A549 (cell line): ENCODE results near the gene UMAD1. TPM values are rescaled to one million over a fixed set of nuclear protein-coding genes. Genes with fewer than 3 reads are reported as not detected.

Source experiments
- CBX8 ChIP-seq: fragments of 200-600 bp; sonication (generic); IDR thresholded peaks from 2 replicates; pipeline ENCODE4 v1.6.1; 2016
- EHF ChIP-seq: fragments of 250-450 bp; sonication (Bioruptor Pico); IDR thresholded peaks from 2 replicates; pipeline ENCODE4 v1.5.0; 2020; ENCODE audit warnings: mild to moderate bottlenecking
- EHMT2 ChIP-seq: fragments of 200-600 bp; sonication (generic); IDR thresholded peaks from 2 replicates; pipeline ENCODE4 v1.6.1; 2016; ENCODE audit warnings: antibody characterized with exemption, low read depth, mild to moderate bottlenecking, moderate library complexity
- EP300 ChIP-seq, 2 experiments: fragments of >200 bp; sonication (Bioruptor Twin); formaldehyde crosslinking; IDR thresholded peaks; 2 replicates in 1 of 2; 3 replicates in 1 of 2; pipeline ENCODE4 v1.6.1; 2016 to 2017
- FOSL2 ChIP-seq, 2 experiments: fragments of 450-650 bp in 1 of 2; fragments of >200 bp in 1 of 2; sonication (Bioruptor Twin) in 1 of 2; formaldehyde crosslinking; IDR thresholded peaks; 2 replicates each; pipeline versions ENCODE4 v1.5.0 to v1.6.1; 2016 to 2020; ENCODE audit warnings: mild to moderate bottlenecking in 1 of 2, moderate library complexity in 1 of 2
- HOXB13 ChIP-seq: fragments of 250-450 bp; sonication (Bioruptor Pico); IDR thresholded peaks from 2 replicates; pipeline ENCODE4 v1.5.0; 2020; ENCODE audit warnings: low read depth, mild to moderate bottlenecking, moderate library complexity
- HOXB5 ChIP-seq: fragments of 250-450 bp; sonication (Bioruptor Pico); IDR thresholded peaks from 2 replicates; pipeline ENCODE4 v1.5.0; 2020; ENCODE audit warnings: mild to moderate bottlenecking, moderate library complexity
- KDM1A ChIP-seq: fragments of 200-600 bp; sonication (generic); IDR thresholded peaks from 2 replicates; pipeline ENCODE4 v1.6.1; 2016; ENCODE audit warnings: low read depth, mild to moderate bottlenecking
- PHF8 ChIP-seq: fragments of 200-600 bp; sonication (generic); IDR thresholded peaks from 2 replicates; pipeline ENCODE4 v1.6.1; 2016; ENCODE audit warnings: low read depth, mild to moderate bottlenecking, antibody characterized with exemption, moderate library complexity, borderline replicate concordance
- RAD21 ChIP-seq, 2 experiments: fragments of >200 bp in 1 of 2; sonication (Bioruptor Twin) in 1 of 2; formaldehyde crosslinking in 1 of 2; IDR thresholded peaks in 1 of 2; conservative IDR thresholded peaks in 1 of 2; 2 replicates in 1 of 2; 3 replicates in 1 of 2; pipeline ENCODE4 v1.6.1; 2012 to 2018; ENCODE audit warnings: inconsistent platforms in 1 of 2
- RARB ChIP-seq: fragments of 250-450 bp; sonication (Bioruptor Pico); IDR thresholded peaks from 2 replicates; pipeline ENCODE4 v1.8.0; 2021; ENCODE audit warnings: mild to moderate bottlenecking, moderate library complexity
- RCOR1 ChIP-seq: fragments of 150-350 bp; IDR thresholded peaks from 2 replicates; pipeline ENCODE4 v1.6.1; 2014; ENCODE audit warnings: antibody characterized with exemption, low read length, low read depth
- RFX5 ChIP-seq: fragments of 450-650 bp; IDR thresholded peaks from 2 replicates; pipeline ENCODE4 v1.7.1; 2014; ENCODE audit warnings: antibody characterized with exemption, mild to moderate bottlenecking, moderate library complexity
- RNF2 ChIP-seq: fragments of 200-600 bp; sonication (generic); IDR thresholded peaks from 2 replicates; pipeline ENCODE4 v1.6.1; 2016; ENCODE audit warnings: low read depth, mild to moderate bottlenecking, antibody characterized with exemption, moderate library complexity, borderline replicate concordance
- TFCP2L1 ChIP-seq: fragments of 250-450 bp; sonication (Bioruptor Pico); IDR thresholded peaks from 2 replicates; pipeline ENCODE4 v1.5.0; 2021; ENCODE audit warnings: mild to moderate bottlenecking
- ZFP36 ChIP-seq: fragments of 450-650 bp; IDR thresholded peaks from 2 replicates; pipeline ENCODE4 v1.6.1; 2014; ENCODE audit warnings: borderline replicate concordance; ENCODE audit not compliant: partially characterized antibody
- ZSCAN20 ChIP-seq: fragments of 250-450 bp; sonication (Bioruptor Pico); IDR thresholded peaks from 2 replicates; pipeline ENCODE4 v1.8.0; 2022; ENCODE audit warnings: mild to moderate bottlenecking, moderate library complexity
- polyA plus RNA-seq, 4 experiments: library from polyadenylated mRNA; depleted of rRNA in 3 of 4; stranded (reverse); fragments of >200 nt; fragmentation: RNase III in 1 of 4; extraction: RNeasy Plus Mini Kit Qiagen cat#74134 plus additional on column Dnase treatment in 1 of 4; gene quantifications; 2 replicates in 3 of 4; 3 replicates in 1 of 4; pipeline ENCODE4 v1.2.3, GENCODE V29; 2011 to 2017
- TF ChIP-seq, protein P1 (sequence below): fragments of 250-450 bp; sonication (Bioruptor Pico); IDR thresholded peaks from 2 replicates; pipeline ENCODE4 v1.5.0; 2020; ENCODE audit warnings: low read depth, mild to moderate bottlenecking, moderate library complexity
- TF ChIP-seq, protein P2 (sequence below): IDR thresholded peaks from 2 replicates; pipeline ENCODE4 v1.6.1; 2012
- TF ChIP-seq, protein P3 (sequence below): IDR thresholded peaks from 2 replicates; pipeline ENCODE4 v1.6.1; 2012; ENCODE audit warnings: low read depth, borderline replicate concordance
- TF ChIP-seq, protein P4 (sequence below): IDR thresholded peaks from 2 replicates; pipeline ENCODE4 v1.6.1; 2012
- TF ChIP-seq, protein P5 (sequence below): fragments of 200-600 bp; sonication (generic); IDR thresholded peaks from 2 replicates; pipeline ENCODE4 v1.6.1; 2016; ENCODE audit warnings: antibody characterized with exemption, mild to moderate bottlenecking, moderate library complexity

Gene UMAD1
- polyA plus RNA-seq, 2 of the 4 experiments (the other 2 are of a cell fraction): 21.4 to 46.4 TPM

DNA sequence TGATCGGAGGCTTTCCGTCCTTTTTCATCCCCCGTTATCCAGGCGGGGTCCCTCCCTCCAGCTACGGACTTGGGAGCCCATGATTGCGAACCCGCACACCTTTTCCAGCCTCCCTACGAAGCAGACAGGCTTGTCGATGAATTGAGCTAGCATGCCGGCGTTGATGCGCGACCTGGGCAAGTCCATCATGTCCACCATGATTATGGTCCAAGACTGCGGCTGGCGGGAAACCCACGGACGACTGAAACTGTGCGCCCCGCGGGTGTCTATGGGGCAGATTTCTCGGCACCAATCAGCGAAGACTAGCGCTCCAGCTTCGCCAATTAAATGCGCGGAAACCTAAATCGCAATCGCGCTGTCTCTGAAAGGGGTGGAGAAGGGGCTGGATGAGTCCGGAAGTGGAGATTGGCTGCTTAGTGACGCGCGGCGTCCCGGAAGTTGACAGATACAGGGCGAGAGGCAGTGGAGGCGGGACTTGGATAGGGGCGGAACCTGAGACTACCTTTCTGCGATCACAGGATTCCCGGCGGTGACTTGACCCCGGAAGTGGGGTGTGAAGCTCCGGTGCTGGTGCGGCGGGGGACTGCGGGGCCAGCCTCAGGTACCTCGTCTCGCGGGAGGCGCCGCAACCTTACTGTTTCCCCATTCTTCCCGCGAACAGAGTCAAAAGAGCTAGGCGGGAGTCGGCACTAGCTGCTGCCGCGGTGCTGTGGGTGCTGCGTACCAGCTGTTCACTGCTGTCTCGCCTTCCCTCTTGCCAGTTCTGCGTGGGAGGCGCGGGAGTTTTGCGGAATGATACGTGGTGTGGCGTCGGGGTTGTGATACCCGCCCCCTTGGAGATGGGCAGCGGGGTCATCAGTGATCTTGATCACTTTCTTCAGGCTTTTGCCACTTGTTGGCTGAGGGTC is at the start of gene UMAD1 (continued):
- TF ChIP-seq EP300 (IDR thresholded peaks at IDR 0.05) (no peak), ZFP36 (no peak), TFCP2L1 (CRISPR knock-in tag) (no peak), RCOR1 (no peak), FOSL2 (IDR thresholded peaks at IDR 0.05) (no peak), FOSL2 (CRISPR knock-in tag; IDR thresholded peaks at IDR 0.05) (no peak; the same call in 1 of the 2 replicates), RARB (CRISPR knock-in tag) (no peak), HOXB13 (CRISPR knock-in tag) (no peak), KDM1A (peak; percentile 76; the same call in 1 of the 2 replicates), HOXB5 (no peak), RFX5 (peak; percentile 75), EHF (CRISPR knock-in tag) (no peak), CBX8 (no peak), ZSCAN20 (no peak), PHF8 (peak; percentile 87; the same call in 1 of the 2 replicates), RAD21 (conservative IDR thresholded peaks at IDR 0.05 in 1 of 2, IDR thresholded peaks at IDR 0.05 in 1 of 2) (no peak), RNF2 (no peak), EHMT2 (no peak)
- TF ChIP-seq, protein P1, sequence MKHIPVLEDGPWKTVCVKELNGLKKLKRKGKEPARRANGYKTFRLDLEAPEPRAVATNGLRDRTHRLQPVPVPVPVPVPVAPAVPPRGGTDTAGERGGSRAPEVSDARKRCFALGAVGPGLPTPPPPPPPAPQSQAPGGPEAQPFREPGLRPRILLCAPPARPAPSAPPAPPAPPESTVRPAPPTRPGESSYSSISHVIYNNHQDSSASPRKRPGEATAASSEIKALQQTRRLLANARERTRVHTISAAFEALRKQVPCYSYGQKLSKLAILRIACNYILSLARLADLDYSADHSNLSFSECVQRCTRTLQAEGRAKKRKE: no peak
- TF ChIP-seq, protein P2, sequence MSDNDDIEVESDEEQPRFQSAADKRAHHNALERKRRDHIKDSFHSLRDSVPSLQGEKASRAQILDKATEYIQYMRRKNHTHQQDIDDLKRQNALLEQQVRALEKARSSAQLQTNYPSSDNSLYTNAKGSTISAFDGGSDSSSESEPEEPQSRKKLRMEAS: peak; percentile 53
- TF ChIP-seq, protein P3, sequence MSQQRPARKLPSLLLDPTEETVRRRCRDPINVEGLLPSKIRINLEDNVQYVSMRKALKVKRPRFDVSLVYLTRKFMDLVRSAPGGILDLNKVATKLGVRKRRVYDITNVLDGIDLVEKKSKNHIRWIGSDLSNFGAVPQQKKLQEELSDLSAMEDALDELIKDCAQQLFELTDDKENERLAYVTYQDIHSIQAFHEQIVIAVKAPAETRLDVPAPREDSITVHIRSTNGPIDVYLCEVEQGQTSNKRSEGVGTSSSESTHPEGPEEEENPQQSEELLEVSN: peak; percentile 89
- TF ChIP-seq, protein P4, sequence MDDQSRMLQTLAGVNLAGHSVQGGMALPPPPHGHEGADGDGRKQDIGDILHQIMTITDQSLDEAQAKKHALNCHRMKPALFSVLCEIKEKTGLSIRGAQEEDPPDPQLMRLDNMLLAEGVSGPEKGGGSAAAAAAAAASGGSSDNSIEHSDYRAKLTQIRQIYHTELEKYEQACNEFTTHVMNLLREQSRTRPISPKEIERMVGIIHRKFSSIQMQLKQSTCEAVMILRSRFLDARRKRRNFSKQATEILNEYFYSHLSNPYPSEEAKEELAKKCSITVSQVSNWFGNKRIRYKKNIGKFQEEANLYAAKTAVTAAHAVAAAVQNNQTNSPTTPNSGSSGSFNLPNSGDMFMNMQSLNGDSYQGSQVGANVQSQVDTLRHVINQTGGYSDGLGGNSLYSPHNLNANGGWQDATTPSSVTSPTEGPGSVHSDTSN: peak; percentile 60; the same call in 1 of the 2 replicates
- TF ChIP-seq, protein P5, sequence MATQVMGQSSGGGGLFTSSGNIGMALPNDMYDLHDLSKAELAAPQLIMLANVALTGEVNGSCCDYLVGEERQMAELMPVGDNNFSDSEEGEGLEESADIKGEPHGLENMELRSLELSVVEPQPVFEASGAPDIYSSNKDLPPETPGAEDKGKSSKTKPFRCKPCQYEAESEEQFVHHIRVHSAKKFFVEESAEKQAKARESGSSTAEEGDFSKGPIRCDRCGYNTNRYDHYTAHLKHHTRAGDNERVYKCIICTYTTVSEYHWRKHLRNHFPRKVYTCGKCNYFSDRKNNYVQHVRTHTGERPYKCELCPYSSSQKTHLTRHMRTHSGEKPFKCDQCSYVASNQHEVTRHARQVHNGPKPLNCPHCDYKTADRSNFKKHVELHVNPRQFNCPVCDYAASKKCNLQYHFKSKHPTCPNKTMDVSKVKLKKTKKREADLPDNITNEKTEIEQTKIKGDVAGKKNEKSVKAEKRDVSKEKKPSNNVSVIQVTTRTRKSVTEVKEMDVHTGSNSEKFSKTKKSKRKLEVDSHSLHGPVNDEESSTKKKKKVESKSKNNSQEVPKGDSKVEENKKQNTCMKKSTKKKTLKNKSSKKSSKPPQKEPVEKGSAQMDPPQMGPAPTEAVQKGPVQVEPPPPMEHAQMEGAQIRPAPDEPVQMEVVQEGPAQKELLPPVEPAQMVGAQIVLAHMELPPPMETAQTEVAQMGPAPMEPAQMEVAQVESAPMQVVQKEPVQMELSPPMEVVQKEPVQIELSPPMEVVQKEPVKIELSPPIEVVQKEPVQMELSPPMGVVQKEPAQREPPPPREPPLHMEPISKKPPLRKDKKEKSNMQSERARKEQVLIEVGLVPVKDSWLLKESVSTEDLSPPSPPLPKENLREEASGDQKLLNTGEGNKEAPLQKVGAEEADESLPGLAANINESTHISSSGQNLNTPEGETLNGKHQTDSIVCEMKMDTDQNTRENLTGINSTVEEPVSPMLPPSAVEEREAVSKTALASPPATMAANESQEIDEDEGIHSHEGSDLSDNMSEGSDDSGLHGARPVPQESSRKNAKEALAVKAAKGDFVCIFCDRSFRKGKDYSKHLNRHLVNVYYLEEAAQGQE: peak; percentile 74
